ENCODE measurements around the gene SOCS6. TPM values are rescaled to one million over a fixed set of nuclear protein-coding genes. Genes with fewer than 3 reads are reported as not detected.

Gene SOCS6
- total RNA-seq, 1 donor, result 38.7 TPM

- TF ChIP-seq, protein P1, sequence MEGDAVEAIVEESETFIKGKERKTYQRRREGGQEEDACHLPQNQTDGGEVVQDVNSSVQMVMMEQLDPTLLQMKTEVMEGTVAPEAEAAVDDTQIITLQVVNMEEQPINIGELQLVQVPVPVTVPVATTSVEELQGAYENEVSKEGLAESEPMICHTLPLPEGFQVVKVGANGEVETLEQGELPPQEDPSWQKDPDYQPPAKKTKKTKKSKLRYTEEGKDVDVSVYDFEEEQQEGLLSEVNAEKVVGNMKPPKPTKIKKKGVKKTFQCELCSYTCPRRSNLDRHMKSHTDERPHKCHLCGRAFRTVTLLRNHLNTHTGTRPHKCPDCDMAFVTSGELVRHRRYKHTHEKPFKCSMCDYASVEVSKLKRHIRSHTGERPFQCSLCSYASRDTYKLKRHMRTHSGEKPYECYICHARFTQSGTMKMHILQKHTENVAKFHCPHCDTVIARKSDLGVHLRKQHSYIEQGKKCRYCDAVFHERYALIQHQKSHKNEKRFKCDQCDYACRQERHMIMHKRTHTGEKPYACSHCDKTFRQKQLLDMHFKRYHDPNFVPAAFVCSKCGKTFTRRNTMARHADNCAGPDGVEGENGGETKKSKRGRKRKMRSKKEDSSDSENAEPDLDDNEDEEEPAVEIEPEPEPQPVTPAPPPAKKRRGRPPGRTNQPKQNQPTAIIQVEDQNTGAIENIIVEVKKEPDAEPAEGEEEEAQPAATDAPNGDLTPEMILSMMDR (IDR thresholded peaks at IDR 0.05; ENCODE audit: extremely low read depth, low read depth, low read length), result no peak
- H4K20me1 ChIP-seq (ENCODE audit: insufficient read depth, low read length), result no peaks in the 10 kb centered on the region
- no peak for DNase-seq (ENCODE audit: insufficient read length, low spot score, missing footprints)
- H3K27ac ChIP-seq (ENCODE audit: low read depth, low read length), result no peak overlapping the region
- H3K9me3 ChIP-seq (ENCODE audit: low read depth, low read length), result no peaks in the 10 kb centered on the region
- no peak overlapping the region for H3K4me3 ChIP-seq (ENCODE audit: insufficient read depth, low read length)
- H3K36me3 ChIP-seq (ENCODE audit: insufficient read depth, low read length), result no peaks in the 10 kb centered on the region
- H3K4me2 ChIP-seq (ENCODE audit: insufficient read depth, low read length), result no peak overlapping the region
- no peaks in the 10 kb centered on the region for H3K79me2 ChIP-seq (ENCODE audit: insufficient read depth, low read length)
- H3K27me3 ChIP-seq (ENCODE audit: insufficient read depth, low read length), result no peaks in the 10 kb centered on the region
- peaks cover 24% of the 10 kb centered on the region for H3K4me1 ChIP-seq (ENCODE audit: insufficient read depth, low read length)
- H2AFZ ChIP-seq (ENCODE audit: low read length), result no peak overlapping the region
These were observed 82.2 kb downstream of the SOCS6 start for GRCh38 chr18:70370762-70371733.

DNA sequence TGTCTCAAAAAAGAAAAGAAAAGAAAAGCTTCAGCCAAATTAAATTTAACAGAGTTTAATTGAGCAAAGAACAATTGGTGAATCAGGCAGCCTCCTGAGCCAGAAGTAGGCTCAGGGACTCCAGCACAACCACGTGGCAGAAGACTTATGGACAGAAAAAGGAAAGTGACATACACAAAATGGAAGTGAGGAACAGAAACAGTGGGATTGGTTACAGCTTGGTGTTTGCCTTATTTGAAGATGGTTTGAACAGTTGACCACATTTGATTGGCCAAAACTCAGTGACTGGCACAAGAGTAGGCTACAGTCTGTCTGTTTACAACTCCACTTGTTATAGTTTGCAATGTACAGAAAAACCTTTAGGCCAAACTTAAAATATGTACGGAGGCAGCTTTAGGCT lies 83.1 kb downstream of the SOCS6 start:
- Histone ChIP-seq H3K36me3 (ENCODE audit: insufficient read depth, low read length) (no peaks in the 10 kb centered on the region), H3K4me1 (ENCODE audit: insufficient read depth, low read length) (peaks cover 18% of the 10 kb centered on the region), H3K4me2 (ENCODE audit: insufficient read depth, low read length) (no peak overlapping the region), H3K9me3 (ENCODE audit: low read depth, low read length) (no peaks in the 10 kb centered on the region), H3K4me3 (ENCODE audit: insufficient read depth, low read length) (no peak overlapping the region), H3K79me2 (ENCODE audit: insufficient read depth, low read length) (no peaks in the 10 kb centered on the region), H2AFZ (ENCODE audit: low read length) (peak overlapping the region; percentile 17), H3K27me3 (ENCODE audit: insufficient read depth, low read length) (no peaks in the 10 kb centered on the region), H4K20me1 (ENCODE audit: insufficient read depth, low read length) (no peaks in the 10 kb centered on the region), H3K27ac (ENCODE audit: low read depth, low read length) (peak overlapping the region; percentile 78)
- DNase-seq (ENCODE audit: insufficient read length, low spot score, missing footprints), result no peak
- TF ChIP-seq, protein P1 (IDR thresholded peaks at IDR 0.05; ENCODE audit: extremely low read depth, low read depth, low read length), result no peak

GRCh38 chr18:70372450-70373041 lies 83.7 kb downstream of the SOCS6 start:
- Histone ChIP-seq H3K27ac (ENCODE audit: low read depth, low read length) (peak overlapping the region; percentile 78), H2AFZ (ENCODE audit: low read length) (peak overlapping the region; percentile 59), H3K79me2 (ENCODE audit: insufficient read depth, low read length) (no peaks in the 10 kb centered on the region), H3K36me3 (ENCODE audit: insufficient read depth, low read length) (no peaks in the 10 kb centered on the region), H4K20me1 (ENCODE audit: insufficient read depth, low read length) (no peaks in the 10 kb centered on the region), H3K4me2 (ENCODE audit: insufficient read depth, low read length) (peak overlapping the region; percentile 58), H3K9me3 (ENCODE audit: low read depth, low read length) (no peaks in the 10 kb centered on the region), H3K4me3 (ENCODE audit: insufficient read depth, low read length) (peak overlapping the region; percentile 39), H3K27me3 (ENCODE audit: insufficient read depth, low read length) (no peaks in the 10 kb centered on the region), H3K4me1 (ENCODE audit: insufficient read depth, low read length) (peaks cover 22% of the 10 kb centered on the region)
- DNase-seq (ENCODE audit: insufficient read length, low spot score, missing footprints), result no peak
- TF ChIP-seq, protein P1 (IDR thresholded peaks at IDR 0.05; ENCODE audit: extremely low read depth, low read depth, low read length), result no peak

DNA sequence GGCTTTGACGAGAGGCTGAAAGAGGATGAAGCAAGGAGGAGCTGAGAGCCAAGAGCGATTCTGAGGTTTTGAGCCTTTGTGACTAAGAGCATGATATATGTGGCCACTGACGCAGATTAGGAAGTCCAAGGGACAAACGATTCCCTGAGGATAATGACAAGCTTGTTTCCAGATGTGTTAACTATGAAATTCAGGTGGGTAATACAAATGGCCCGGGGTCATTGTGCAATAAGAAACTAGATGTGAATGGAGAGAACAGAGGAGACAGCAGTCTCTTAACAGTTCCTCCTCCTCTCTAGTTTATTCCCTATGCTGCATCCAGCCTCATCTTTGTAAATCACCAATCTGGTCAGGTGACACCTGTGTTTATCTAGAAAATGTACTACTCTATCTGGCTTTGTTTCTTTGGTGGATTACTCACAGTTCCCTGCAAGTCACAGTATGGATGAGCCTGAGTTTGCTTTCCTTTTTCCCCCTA lies 84.2 kb downstream of the SOCS6 start:
- Histone ChIP-seq H3K4me3 (ENCODE audit: insufficient read depth, low read length) (peak overlapping the region; percentile 39), H3K27ac (ENCODE audit: low read depth, low read length) (peak overlapping the region; percentile 78), H3K36me3 (ENCODE audit: insufficient read depth, low read length) (no peaks in the 10 kb centered on the region), H3K9me3 (ENCODE audit: low read depth, low read length) (no peaks in the 10 kb centered on the region), H2AFZ (ENCODE audit: low read length) (peak overlapping the region; percentile 59), H4K20me1 (ENCODE audit: insufficient read depth, low read length) (no peaks in the 10 kb centered on the region), H3K4me1 (ENCODE audit: insufficient read depth, low read length) (peaks cover 27% of the 10 kb centered on the region), H3K27me3 (ENCODE audit: insufficient read depth, low read length) (no peaks in the 10 kb centered on the region), H3K79me2 (ENCODE audit: insufficient read depth, low read length) (no peaks in the 10 kb centered on the region), H3K4me2 (ENCODE audit: insufficient read depth, low read length) (peak overlapping the region; percentile 58)
- TF ChIP-seq, protein P1 (IDR thresholded peaks at IDR 0.05; ENCODE audit: extremely low read depth, low read depth, low read length), result no peak
- peak; percentile 36 for DNase-seq (ENCODE audit: insufficient read length, low spot score, missing footprints)
